Renal cortex interstitium (tissue), 11 donors: ENCODE measurements around the gene MYRF. TPM values are rescaled to one million over a fixed set of nuclear protein-coding genes. Genes with fewer than 3 reads are reported as not detected.

ENCODE experiments used
- DNase-seq, 11 donors: peaks; one replicate each; pipeline ENCODE4 v3.0.0-alpha.2; 2013; ENCODE audit warnings: low read depth in 9 of 11, low spot score in 4 of 11; ENCODE audit errors: extremely low read depth in 1 of 11
- polyA plus RNA-seq, 3 donors: library from polyadenylated mRNA; unstranded; fragments of 120-200 nt; gene quantifications; one replicate each; pipeline ENCODE4 v1.2.1, GENCODE V29; 2013; ENCODE audit not compliant: insufficient read length in 3 of 3

MYRF gene
- polyA plus RNA-seq, 3 donors = 21.7 to 27.8 (median 23.4) TPM

DNA sequence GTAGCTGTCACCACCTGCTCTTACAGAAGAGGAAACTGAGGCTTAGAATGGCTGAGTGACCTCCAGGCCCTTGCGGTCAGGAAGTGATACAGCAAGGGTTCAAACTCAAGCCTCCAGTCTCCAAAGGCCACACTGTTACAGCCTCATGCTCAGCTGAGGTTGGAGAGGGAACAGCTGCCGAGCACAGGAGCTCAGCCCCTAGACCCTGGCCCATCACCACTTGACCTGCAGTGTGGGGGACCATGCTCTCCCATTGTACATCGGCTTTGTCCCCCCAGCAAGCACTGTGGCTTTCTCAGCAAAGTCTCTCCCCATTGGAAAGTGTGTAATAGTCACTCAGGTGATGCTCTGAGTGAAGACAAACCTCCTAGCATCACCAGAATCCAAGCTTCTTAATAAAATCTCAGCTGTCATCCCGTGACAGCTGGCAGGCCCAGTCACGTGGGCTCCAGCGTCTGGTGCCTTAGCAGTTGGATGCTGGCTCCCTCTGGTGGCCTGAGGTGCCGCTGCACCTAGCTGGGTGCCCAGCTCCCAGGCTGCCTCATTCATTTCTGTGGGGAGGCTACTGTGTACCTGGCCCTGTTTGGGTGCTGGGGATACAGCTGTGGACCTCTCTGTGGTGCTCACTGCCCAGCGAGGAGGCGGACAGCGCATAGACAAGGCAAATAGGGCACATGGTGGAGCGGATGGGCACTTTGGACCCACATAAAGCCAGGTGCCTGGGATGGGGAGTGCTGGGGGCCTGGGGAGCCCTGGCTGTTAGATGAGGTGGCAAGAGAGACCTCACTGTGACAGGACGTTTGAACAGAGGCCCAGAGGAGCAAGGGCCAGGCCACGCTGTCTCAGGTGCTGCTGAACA is 19.1 kb upstream of the MYRF start:
- DNase-seq = peak in 8 of 11 donors; percentile 60 to 80 (median 70)

DNA sequence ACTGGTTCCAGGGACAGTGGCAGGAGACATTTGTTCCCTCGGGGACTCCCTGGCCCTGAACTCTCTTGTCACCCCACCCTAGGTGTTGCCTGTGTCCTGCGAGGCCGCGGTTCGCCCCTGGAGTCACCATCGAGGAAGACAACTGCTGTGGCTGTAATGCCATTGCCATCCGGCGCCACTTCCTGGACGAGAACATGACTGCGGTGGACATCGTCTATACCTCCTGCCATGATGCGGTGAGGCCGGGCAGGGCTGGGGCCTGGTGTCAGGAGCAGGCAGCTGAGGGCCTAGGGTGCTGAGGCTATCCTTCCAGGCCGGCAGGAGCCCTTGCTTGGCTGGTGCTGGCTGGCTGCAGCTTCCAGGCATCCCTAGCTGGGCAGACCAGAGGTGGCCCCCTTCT is 17.7 kb upstream of the MYRF start:
- DNase-seq = no peak

DNA sequence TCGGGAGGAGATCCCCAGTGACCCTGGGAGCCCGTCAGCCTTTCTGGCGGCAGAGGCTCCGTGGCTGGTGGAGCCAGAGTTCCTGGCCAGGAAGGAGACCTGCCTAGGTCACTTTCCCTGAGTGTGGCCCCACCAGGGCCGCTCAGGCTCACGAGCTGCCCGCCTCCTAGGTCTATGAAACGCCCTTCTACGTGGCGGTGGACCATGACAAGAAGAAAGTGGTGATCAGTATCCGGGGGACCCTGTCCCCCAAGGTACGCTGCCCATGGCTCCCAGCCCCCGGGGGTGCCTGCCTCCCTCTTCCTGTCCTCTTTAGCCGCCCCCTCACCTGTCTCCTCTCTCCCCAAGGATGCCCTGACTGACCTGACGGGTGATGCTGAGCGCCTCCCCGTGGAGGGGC is 17.0 kb upstream of the MYRF start:
- DNase-seq = no peak

DNA sequence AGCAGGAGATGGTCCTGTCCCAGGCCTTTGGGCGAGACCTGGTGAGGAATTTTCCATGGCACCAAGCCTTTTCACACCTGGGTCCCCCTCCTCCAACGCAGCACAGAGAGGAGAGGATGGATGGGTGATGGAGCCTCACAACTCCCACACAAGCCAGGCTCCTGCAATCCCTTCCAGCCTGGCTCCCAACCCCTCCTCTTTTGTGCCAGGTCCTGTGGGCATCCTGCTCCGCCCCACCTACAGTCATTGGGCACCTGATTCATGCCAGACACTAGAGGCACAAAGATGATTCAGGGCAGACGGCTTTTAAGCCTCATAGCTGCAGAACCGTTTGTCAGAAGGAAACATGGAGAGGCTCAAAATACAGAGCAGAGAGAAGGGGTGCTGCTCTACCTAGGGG is 16.1 kb upstream of the MYRF start:
- DNase-seq = no peak

DNA sequence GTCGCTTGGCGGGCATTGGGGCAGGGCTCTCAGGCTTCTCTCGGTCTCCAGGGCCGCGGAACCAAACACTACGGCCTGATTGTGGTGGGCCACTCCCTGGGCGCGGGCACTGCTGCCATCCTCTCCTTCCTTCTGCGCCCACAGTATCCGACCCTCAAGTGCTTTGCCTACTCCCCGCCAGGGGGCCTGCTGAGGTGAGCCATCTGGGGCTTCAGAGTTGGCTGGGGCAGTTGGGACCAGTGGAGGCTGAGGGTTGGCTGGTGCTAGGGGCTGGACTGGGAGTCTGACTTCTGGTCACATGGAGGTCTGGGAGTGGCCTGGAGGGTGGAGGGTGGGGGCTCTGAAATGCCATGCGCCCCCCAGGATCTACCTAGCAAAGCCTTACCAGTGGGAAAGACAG is 15.3 kb upstream of the MYRF start:
- no peak for DNase-seq

DNA sequence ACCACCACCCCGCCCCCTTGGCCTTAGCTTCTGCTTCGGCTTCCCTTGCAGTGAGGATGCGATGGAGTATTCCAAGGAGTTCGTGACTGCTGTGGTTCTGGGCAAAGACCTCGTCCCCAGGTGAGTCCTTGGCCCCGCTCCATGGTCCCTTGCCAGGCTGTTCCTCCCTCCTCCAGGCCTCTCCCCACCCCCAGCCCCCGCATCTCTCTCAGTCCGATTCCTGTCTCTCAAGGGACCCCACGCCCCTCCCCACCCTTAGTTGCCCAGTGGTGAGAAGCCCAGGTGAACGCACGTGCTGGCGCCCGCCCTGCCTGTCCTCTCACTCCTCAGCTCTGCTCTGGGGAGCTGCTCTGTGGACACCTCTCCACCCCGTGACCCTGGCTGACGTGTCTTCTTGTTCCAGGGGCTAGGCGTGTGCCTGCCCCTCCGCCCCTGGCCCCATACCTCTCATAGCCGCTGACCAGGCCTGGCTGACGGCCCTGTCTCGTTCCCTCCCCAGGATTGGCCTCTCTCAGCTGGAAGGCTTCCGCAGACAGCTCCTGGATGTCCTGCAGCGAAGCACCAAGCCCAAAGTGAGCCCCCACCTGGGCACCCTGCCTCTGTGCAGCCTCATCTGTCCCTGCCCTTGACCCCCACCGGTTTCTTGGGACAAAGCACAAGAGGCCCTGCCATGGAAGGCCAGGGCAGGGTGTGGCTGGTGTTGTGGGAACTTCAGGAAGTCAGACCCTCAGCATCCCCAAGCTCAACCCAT is 14.6 kb upstream of the MYRF start:
- DNase-seq = no peak

DNA sequence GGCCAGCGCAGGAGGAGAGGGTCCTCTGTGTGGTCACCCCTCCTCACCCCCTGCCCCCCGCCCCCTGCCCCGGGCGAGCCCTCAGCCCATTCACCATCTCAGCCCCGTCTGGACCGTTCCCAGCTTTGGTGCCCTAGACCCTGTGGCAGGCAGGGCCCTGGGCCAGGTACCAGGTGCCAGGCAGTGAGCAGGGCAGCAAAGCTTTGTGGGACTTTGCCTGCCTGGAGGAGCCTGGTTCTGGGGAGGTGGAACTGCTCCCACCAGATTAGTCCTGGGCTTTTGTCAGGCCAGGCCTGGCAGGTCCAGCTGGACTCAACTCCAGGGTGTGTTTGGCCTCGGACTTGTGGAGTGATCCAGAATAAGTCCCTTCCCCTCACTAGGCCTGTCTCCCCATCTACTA is 13.7 kb upstream of the MYRF start:
- no peak for DNase-seq

DNA sequence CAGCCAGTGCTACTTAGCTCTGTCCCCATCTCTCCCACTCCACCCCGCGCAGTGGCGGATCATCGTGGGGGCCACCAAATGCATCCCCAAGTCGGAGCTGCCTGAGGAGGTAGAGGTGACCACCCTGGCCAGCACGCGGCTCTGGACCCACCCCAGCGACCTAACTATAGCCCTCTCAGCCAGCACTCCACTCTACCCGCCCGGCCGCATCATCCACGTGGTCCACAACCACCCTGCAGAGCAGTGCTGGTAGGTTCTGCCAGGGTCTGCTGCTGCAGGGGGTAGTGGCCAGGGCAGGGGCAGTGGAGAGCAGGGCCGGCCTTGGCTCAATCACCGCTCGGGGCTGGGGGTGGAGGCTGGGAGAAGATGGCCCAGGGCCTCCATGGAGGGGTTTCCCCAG is 13.0 kb upstream of the MYRF start:
- no peak for DNase-seq

DNA sequence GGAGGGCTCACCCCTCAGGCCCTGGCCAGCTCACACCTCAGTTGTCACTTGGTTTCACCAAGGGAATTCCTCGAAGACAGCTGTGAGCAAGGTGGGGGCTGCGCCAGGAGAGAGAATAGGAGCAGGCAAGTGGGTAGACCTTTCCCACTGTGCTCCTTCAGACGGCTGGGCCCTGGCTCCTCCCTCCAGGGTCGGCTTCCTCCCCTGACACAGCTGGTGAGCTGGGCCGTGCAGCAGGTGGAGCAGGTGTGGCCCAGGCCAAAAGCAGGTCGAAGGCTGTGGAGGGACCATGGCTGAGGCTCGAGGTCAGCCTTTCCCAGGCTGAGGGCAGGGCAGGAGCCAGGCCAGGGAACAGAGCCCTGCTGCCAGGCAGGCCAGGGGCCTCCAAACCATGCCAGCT is 12.5 kb upstream of the MYRF start:
- no peak for DNase-seq

DNA sequence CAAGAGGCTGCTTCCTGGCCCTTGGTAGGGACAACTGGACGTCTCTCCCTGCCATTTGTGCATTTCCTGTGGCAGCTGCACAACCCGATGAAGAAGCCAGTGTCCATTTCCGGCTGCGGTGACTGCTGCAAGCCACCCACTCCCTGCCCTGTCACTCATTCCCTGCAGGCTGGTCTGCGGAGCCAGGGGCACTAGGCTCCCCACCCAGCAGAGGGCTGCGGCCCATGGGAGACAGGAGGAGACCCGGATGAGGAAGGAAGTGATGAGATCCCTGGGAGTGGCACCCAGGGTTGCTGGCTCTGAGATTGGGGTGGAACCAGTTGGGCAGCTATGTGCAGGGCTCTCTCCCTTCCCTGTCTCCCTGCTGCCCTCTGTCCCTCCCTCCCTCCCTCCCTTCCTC is 10.0 kb upstream of the MYRF start:
- no peak for DNase-seq

DNA sequence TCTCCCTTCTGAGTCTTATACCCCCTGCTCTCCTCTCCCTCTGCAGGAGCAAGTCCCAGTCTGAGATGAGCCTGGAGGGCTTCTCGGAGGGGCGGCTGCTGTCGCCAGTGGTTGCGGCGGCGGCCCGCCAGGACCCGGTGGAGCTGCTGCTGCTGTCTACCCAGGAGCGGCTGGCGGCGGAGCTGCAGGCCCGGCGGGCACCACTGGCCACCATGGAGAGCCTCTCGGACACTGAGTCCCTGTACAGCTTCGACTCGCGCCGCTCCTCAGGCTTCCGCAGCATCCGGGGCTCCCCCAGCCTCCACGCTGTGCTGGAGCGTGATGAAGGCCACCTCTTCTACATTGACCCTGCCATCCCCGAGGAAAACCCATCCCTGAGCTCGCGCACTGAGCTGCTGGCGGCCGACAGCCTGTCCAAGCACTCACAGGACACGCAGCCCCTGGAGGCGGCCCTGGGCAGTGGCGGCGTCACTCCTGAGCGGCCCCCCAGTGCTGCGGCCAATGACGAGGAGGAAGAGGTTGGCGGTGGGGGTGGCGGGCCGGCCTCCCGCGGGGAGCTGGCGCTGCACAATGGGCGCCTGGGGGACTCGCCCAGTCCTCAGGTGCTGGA is 8.8 kb upstream of the MYRF start:
- no peak for DNase-seq

DNA sequence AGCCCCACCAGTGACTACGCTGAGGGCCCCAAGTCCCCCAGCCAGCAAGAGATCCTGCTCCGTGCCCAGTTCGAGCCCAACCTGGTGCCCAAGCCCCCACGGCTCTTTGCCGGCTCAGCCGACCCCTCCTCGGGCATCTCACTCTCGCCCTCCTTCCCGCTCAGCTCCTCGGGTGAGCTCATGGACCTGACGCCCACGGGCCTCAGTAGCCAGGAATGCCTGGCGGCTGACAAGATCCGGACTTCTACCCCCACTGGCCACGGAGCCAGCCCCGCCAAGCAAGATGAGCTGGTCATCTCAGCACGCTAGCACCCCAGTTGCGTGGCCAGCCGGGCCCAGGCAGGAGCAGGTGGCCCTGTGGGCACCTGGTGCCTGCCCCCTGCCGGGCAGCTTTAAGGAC is 8.3 kb upstream of the MYRF start:
- no peak for DNase-seq

DNA sequence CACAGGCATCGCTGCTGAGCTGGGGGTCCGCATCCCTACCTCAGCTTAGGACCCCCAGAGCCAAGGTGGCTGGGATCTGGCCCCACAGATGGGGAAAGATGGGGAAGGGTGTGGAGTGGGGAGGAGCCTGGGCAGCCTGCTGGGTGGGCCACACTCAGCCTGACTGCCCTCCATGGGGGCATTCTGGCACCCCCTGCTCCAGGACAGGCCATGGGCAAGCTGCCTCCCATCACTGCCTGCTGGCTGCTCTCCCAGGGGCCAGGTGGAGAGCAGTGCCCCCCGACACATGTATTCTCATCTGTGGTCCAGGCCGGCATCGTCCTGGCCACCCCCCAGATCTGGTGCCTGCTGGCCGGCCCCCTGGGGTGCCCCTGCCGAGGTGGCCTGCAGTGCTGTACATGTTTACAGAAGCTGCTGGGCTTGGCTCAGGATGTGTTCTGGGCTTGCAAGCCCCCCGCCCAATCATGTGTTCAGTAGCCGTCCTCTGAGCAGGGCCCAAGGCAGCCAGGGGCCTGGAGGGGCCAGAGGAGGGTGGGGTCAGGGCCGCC is 7.8 kb upstream of the MYRF start:
- no peak for DNase-seq

DNA sequence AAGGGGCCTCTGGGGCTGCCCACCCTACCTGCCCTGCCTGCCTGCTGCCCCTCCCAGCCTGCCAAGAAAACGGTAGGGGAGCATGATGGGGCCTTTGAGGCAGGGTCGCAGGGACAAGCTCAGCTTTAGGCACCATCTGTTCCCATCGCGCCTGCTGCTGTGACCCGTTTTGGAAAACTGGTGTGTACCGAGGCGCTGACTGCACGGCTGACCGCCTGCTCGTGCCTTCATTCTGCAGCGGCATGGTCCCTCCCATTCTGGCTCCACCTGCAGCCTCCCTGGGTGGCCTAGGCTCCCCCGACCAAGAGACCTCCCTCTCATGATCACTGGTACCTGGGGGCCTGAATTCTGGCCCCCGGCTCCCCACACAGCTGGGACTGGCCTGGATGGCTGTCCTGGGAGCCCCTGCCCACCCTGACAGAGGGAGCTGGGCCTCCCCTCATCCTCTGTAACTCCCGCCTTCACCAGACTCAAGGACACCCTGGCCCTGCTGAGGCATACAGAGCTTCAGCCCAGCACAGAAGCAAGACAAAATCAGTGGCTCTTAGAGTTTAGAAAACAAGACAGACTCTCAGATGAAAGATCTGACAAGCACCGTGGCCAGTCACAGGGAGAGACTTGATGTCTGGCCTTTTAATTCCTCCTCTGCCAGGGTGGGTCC is 6.5 kb upstream of the MYRF start:
- DNase-seq = no peak

DNA sequence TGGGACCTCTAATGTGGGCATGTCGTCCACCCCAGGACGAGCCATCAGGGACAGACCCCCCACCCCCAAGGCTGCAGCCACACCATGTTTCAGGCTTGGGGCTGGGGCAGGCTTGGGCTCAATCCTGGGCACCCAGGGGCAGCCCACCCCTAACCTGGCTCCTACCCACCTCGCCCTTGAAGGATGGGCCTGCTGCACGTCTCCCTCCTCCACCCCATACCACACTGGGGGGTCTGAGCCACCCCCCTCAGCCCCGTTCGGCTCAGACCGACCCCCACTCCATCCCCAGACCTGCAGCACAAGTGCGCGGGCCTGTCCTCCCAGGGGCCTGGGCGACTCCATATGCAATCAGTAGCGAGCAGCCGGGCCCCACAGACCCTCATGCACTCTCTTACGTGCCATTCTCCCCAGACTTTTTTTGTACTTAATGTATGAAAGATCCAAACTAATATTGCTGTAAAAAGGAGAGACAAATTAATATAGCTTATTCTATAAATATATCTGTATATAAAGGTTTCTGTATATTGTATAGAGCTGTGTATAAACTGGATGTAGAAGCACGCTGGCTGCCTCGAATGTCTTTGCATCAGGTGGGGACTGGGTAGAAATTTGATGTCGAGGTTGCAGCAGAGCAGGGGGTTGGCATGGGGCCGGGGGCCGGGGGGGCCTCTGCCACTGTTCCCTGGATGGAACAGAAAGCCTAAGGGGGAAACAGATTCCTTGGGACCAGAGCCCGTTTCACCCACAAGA is 5.8 kb upstream of the MYRF start:
- no peak for DNase-seq

DNA sequence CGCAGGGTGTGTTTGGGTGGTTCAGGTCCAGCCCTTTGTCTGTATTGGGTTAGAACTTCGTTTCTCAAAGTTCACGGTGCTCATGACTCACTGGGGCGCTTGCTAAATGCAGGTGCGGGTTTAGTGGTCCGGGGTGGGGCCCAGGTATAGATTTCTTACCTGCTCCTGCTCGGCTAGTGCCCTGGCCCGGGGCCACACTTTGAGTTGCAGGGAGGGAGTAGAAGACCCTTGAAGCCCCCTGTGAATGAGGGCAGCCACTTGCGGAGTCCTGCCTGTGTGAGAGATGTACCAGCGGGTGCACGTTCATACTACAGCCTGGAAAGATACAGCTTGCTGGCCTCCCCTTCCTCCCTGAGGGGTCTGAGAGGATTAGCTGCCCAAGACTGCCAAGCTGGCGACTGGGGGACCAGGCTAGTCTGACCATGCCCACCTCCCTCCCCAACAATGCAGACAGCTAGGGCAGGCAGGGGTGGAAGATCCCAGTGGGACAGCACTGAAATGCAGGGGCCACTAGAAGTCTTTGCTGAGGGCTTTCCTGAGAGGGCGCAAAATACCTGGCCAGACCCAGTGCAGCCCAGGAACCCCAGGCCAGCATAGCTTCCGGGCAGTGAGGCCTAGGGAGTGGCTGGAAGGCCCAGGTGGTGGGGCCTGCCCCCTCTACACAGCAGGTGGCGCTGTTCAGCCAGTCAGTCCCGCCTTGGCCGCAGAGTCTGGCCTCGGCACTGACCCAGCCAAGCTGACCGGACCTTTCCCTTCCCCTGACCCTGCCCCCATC is 5.1 kb upstream of the MYRF start:
- peak in 1 of 11 donors; percentile 49 for DNase-seq

DNA sequence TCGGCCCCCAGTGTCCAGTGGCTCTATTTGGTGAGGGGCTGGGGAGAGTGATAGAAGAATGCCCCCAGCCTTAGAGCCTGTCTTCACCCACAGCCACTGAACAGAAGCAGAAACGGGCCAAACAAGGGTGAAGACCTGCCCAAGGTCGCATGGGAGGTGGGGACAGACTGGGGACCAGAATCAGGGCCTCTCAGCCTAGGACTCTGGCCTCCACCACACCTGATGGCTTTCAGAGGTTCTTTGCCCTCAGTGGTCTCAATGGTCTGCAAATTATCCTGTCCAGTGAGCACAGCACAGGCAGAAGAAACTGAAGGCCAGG is 4.5 kb upstream of the MYRF start:
- DNase-seq = no peak

DNA sequence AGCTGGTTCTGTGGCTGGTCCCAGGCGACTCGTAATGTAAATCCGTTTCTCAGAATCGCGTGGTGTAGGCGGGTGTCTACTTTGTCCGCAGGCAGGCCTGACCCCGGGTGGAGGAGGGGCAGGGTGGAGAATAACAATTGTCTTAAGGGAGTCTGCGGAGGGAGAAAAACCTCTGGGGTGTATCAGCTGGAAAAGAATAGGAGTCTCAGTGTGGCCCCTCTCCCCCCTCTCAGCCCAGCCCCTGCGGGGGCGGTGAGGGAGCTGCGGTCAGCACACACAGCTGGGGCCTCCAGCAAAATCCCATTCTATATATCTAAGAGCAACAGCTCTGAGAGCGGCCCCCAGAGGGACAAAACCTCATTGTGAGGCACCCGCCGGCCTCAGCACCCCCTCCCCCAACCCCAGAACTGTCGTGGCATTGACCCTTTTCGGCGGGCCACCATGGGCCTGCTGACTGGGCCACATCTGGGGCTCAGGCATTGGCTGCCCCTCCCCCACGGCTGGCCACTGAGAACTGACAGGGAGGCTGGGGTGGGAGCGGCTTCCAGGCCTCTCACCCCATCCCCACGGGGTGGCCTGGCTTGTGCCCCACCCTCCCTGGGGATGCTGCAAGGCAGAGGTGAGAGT is 2.7 kb upstream of the MYRF start:
- DNase-seq = peak in 1 of 11 donors; percentile 46
